ENCODE measurements around the gene IL20RB. TPM values are rescaled to one million over a fixed set of nuclear protein-coding genes. Genes with fewer than 3 reads are reported as not detected.

The IL20RB gene
- total and polyA plus RNA-seq, 2 donors (not counting 3 experiments of a cell fraction or from before 2014, with no cell fraction given) = 0.79 to 1.6 TPM

DNA sequence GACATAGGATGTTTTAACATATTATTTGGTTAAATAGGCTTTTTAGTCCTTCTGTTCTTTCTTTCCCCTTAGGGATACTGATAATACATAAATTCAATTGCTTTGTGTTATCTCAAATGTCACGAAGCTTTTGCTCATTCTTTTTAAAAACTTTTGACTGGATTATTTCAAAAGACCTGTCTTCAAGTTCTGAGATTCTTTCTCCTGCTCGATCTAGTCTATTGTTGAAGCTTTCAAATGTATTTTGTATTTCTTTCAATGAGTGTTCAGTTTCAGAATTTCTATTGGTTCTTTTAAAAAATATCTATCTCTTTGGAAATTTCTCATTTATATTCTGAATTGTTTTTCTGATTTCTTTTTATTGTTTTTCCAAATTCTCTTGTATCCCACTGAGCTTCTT, 16.9 kb downstream of the IL20RB start:
- H3K4me2 ChIP-seq (ENCODE audit: insufficient read depth, low read length) = no peak overlapping the region
- no peaks in the 10 kb centered on the region for H3K4me1 ChIP-seq (ENCODE audit: control insufficient read depth, extremely low read depth, insufficient read depth, low read length)
- H3K9me3 ChIP-seq (replicated peaks; ENCODE audit: control insufficient read depth, insufficient read depth, low read length) = peaks cover 2% of the 10 kb centered on the region
- no peak overlapping the region for H3K4me3 ChIP-seq (replicated peaks in 1 of 3; ENCODE audit: insufficient read depth in 1 of 3, low read depth in 1 of 3, low read length in 3 of 3)
- H4K20me1 ChIP-seq (replicated peaks; ENCODE audit: control insufficient read depth, extremely low read depth, insufficient read depth, low read length) = no peaks in the 10 kb centered on the region
- no TSS peak for BruUV-seq (replicated peaks)
- dilution Hi-C loops (cut with MboI; ENCODE audit: extremely low pct_ligation_motif_present, low sequenced_read_pairs) = no loop called here
- intact Hi-C loops (cut with micrococcal nuclease) = no loop called here
- H3K27me3 ChIP-seq (ENCODE audit: control insufficient read depth in 2 of 2, insufficient read depth in 2 of 2, low read length in 2 of 2) = no peaks in the 10 kb centered on the region
- no peaks in the 10 kb centered on the region for H3K9me1 ChIP-seq (replicated peaks; ENCODE audit: control insufficient read depth, extremely low read depth, insufficient read depth, low read length)
- TF ChIP-seq FOS (IDR thresholded peaks at IDR 0.05; ENCODE audit: borderline replicate concordance, insufficient read depth, low read length) (no peak), POLR2A (IDR thresholded peaks at IDR 0.05; ENCODE audit: low read depth, low read length) (no peak), GATA2 (IDR thresholded peaks at IDR 0.05; ENCODE audit: insufficient read depth, insufficient read length, low read depth, low read length) (no peak), EZH2 (IDR thresholded peaks at IDR 0.05; ENCODE audit: borderline replicate concordance, low read depth, low read length, severe bottlenecking) (no peak), POLR2AphosphoS5 (IDR thresholded peaks at IDR 0.05; ENCODE audit: insufficient read depth, low read depth, low read length) (no peak), MYC (IDR thresholded peaks at IDR 0.05; ENCODE audit: low read depth, low read length) (no peak), JUN (IDR thresholded peaks at IDR 0.05; ENCODE audit: borderline replicate concordance, insufficient read depth, insufficient read length, low read depth) (no peak)
- TF ChIP-seq, protein P1, sequence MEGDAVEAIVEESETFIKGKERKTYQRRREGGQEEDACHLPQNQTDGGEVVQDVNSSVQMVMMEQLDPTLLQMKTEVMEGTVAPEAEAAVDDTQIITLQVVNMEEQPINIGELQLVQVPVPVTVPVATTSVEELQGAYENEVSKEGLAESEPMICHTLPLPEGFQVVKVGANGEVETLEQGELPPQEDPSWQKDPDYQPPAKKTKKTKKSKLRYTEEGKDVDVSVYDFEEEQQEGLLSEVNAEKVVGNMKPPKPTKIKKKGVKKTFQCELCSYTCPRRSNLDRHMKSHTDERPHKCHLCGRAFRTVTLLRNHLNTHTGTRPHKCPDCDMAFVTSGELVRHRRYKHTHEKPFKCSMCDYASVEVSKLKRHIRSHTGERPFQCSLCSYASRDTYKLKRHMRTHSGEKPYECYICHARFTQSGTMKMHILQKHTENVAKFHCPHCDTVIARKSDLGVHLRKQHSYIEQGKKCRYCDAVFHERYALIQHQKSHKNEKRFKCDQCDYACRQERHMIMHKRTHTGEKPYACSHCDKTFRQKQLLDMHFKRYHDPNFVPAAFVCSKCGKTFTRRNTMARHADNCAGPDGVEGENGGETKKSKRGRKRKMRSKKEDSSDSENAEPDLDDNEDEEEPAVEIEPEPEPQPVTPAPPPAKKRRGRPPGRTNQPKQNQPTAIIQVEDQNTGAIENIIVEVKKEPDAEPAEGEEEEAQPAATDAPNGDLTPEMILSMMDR (IDR thresholded peaks at IDR 0.05; ENCODE audit: extremely low read depth in 1 of 2, insufficient read depth in 1 of 2, low read depth in 1 of 2, low read length in 2 of 2) = no peak
- TF ChIP-seq, protein P2, sequence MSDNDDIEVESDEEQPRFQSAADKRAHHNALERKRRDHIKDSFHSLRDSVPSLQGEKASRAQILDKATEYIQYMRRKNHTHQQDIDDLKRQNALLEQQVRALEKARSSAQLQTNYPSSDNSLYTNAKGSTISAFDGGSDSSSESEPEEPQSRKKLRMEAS (IDR thresholded peaks at IDR 0.05; ENCODE audit: insufficient read depth, insufficient read length) = no peak
- CTCF ChIA-PET = no interaction called here
- FAIRE-seq = no peak
- H3K27ac ChIP-seq (ENCODE audit: insufficient read depth, low read depth, low read length) = no peak overlapping the region
- POLR2A ChIA-PET = no interaction called here
- no peak for DNase-seq (ENCODE audit: low read depth, low spot score)
- H3K36me3 ChIP-seq (ENCODE audit: control insufficient read depth in 2 of 2, extremely low read depth in 1 of 2, insufficient read depth in 2 of 2, low read length in 2 of 2) = no peaks in the 10 kb centered on the region
- no peak overlapping the region for H3K9ac ChIP-seq (replicated peaks; ENCODE audit: extremely low read depth, insufficient read depth, low read length)
- no peak overlapping the region for H2AFZ ChIP-seq (ENCODE audit: low read depth, low read length)
- H3K79me2 ChIP-seq (ENCODE audit: control insufficient read depth, insufficient read depth, low read length) = no peaks in the 10 kb centered on the region

All from endothelial cell of umbilical vein (primary cell).